Epithelial cell of esophagus (primary cell): ENCODE data around the gene PCDHA8.
"Not testable (repeated sequence)": the region's sequence is repeated elsewhere in the genome, so short reads cannot be mapped to it uniquely, and the experiment has no call there.

Source experiments
- DNase-seq: peaks from one replicate; pipeline ENCODE4 v3.0.0; 2010; ENCODE audit warnings: low read depth
- H3K4me3 ChIP-seq: 2 replicates; pipeline ENCODE4 v1.5.1; 2011; ENCODE audit warnings: mild to moderate bottlenecking, low read length, control low read depth
- TF ChIP-seq, protein P1 (sequence below): IDR thresholded peaks from 2 replicates; pipeline ENCODE4 v1.5.1; 2011; ENCODE audit warnings: low read depth, mild to moderate bottlenecking, low read length, control low read depth, inconsistent platforms; ENCODE audit not compliant: insufficient read depth; ENCODE audit errors: missing control alignments

PCDHA8 gene, protein sequence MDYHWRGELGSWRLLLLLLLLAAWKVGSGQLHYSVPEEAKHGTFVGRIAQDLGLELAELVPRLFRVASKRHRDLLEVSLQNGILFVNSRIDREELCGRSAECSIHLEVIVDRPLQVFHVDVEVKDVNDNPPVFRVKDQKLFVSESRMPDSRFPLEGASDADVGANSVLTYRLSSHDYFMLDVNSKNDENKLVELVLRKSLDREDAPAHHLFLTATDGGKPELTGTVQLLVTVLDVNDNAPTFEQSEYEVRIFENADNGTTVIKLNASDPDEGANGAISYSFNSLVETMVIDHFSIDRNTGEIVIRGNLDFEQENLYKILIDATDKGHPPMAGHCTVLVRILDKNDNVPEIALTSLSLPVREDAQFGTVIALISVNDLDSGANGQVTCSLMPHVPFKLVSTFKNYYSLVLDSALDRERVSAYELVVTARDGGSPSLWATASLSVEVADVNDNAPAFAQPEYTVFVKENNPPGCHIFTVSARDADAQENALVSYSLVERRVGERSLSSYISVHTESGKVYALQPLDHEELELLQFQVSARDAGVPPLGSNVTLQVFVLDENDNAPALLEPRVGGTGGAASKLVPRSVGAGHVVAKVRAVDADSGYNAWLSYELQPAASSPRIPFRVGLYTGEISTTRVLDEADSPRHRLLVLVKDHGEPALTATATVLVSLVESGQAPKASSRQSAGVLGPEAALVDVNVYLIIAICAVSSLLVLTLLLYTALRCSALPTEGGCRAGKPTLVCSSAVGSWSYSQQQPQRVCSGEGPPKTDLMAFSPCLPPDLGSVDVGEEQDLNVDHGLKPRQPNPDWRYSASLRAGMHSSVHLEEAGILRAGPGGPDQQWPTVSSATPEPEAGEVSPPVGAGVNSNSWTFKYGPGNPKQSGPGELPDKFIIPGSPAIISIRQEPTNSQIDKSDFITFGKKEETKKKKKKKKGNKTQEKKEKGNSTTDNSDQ

DNA sequence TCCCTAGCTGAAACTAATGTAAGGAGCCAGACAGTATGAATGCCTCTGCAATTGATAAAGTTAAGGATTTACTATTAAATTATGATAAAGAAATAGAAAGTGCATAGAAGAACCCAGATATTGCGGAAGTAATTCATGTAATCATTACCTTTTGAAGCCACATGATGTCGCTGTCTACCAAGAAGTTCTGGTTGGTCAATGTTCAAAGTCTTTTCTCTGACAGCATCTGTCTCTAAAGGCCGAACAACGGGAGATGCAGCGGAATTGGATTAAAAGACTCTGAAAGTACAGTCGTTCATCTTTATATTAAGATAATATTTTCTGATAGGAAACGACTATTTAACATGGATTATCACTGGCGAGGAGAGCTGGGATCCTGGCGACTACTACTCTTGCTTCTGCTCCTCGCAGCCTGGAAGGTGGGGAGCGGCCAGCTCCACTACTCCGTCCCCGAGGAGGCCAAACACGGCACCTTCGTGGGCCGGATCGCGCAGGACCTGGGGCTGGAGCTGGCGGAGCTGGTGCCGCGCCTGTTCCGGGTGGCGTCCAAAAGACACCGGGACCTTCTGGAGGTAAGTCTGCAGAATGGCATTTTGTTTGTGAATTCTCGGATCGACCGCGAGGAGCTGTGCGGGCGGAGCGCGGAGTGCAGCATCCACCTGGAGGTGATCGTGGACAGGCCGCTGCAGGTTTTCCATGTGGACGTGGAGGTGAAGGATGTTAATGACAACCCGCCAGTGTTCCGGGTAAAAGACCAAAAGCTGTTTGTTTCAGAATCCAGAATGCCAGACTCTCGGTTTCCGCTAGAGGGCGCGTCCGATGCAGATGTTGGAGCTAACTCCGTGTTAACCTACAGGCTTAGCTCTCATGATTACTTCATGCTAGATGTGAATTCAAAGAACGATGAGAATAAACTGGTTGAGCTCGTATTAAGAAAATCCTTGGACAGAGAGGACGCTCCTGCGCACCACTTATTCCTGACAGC, at the start of gene PCDHA8:
TSS of gene PCDHA8 (plus strand) at position 210 of the 985 bp plus-strand sequence. CDS start at position 345, 135 bp downstream.
- no peak within 1 kb of the TSS for H3K4me3 ChIP-seq
- TF ChIP-seq, protein P1, sequence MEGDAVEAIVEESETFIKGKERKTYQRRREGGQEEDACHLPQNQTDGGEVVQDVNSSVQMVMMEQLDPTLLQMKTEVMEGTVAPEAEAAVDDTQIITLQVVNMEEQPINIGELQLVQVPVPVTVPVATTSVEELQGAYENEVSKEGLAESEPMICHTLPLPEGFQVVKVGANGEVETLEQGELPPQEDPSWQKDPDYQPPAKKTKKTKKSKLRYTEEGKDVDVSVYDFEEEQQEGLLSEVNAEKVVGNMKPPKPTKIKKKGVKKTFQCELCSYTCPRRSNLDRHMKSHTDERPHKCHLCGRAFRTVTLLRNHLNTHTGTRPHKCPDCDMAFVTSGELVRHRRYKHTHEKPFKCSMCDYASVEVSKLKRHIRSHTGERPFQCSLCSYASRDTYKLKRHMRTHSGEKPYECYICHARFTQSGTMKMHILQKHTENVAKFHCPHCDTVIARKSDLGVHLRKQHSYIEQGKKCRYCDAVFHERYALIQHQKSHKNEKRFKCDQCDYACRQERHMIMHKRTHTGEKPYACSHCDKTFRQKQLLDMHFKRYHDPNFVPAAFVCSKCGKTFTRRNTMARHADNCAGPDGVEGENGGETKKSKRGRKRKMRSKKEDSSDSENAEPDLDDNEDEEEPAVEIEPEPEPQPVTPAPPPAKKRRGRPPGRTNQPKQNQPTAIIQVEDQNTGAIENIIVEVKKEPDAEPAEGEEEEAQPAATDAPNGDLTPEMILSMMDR, result no peak
- no peak for DNase-seq

DNA sequence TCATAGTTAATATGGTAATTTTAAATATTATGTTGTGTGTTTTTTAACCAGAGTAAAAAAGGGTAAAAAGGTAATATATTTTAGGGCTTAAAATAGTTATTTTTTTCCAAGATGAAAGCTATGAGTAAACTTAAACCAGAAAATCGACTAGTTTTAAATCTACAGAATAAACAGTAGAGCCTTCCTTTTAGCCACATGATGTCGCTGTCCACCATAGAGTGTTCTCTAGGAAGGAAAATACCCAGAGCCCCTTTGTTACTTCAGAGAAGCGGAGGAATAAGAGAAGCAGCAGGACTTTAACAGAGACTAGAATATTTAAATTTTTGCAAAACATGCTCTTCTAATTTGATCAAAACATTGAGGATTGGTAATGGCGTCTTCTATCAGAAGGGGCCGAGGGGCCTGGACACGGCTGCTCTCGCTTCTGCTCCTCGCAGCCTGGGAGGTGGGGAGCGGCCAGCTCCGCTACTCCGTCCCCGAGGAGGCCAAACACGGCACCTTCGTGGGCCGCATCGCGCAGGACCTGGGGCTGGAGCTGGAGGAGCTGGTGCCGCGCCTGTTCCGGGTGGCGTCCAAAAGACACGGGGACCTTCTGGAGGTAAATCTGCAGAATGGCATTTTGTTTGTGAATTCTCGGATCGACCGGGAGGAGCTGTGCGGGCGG, 46.3 kb upstream of the PCDHA8 start, which contains the start of gene PCDHA2:
TSS of gene PCDHA2 (plus strand) at position 258 of the 664 bp plus-strand sequence.
- DNase-seq, result no peak
- TF ChIP-seq, protein P1, result no peak
- H3K4me3 ChIP-seq, result no peak within 1 kb of the TSS

DNA sequence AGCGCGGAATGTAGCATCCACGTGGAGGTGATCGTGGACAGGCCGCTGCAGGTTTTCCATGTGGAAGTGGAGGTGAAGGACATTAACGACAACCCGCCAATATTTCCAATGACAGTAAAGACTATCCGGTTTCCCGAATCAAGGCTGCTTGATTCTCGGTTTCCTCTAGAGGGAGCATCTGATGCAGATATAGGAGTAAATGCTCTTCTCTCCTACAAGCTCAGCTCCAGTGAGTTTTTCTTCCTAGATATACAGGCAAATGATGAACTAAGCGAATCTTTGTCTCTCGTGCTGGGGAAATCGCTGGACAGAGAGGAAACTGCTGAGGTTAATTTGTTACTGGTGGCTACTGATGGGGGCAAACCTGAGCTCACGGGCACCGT, 45.7 kb upstream of the PCDHA8 start:
- TF ChIP-seq, protein P1, result peak; percentile 20
- H3K4me3 ChIP-seq, result no peak overlapping the region

DNA sequence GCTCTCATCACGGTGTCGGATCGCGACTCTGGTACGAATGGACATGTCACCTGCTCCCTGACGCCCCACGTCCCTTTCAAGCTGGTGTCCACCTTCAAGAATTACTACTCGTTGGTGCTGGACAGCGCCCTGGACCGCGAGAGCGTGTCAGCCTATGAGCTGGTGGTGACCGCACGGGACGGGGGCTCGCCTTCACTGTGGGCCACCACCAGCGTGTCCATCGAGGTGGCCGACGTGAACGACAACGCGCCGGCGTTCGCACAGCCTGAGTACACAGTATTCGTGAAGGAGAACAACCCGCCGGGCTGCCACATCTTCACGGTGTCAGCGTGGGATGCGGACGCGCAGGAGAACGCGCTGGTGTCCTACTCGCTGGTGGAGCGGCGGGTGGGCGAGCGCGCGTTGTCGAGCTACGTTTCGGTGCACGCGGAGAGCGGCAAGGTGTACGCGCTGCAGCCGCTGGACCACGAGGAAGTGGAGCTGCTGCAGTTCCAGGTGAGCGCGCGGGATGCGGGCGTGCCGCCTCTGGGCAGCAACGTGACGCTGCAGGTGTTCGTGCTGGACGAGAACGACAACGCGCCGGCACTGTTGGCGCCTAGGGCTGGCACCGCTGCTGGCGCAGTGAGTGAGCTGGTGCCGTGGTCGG, 44.8 kb upstream of the PCDHA8 start:
- not testable (repeated sequence) for H3K4me3 ChIP-seq, DNase-seq

More for the DNA sequence above, 45.7 kb upstream of the PCDHA8 start:
- no peak for DNase-seq

DNA sequence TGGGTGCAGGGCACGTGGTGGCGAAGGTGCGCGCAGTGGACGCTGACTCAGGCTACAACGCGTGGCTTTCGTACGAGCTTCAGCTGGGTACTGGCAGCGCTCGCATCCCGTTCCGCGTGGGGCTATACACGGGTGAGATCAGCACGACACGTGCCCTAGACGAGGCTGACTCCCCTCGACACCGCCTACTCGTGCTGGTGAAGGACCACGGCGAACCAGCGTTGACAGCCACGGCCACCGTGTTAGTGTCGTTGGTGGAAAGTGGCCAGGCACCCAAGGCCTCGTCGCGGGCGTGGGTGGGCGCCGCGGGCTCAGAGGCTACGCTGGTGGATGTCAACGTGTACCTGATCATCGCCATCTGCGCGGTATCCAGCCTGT, 44.3 kb upstream of the PCDHA8 start:
- TF ChIP-seq, protein P1, result no peak
- DNase-seq, result no peak
- H3K4me3 ChIP-seq, result no peak overlapping the region

DNA sequence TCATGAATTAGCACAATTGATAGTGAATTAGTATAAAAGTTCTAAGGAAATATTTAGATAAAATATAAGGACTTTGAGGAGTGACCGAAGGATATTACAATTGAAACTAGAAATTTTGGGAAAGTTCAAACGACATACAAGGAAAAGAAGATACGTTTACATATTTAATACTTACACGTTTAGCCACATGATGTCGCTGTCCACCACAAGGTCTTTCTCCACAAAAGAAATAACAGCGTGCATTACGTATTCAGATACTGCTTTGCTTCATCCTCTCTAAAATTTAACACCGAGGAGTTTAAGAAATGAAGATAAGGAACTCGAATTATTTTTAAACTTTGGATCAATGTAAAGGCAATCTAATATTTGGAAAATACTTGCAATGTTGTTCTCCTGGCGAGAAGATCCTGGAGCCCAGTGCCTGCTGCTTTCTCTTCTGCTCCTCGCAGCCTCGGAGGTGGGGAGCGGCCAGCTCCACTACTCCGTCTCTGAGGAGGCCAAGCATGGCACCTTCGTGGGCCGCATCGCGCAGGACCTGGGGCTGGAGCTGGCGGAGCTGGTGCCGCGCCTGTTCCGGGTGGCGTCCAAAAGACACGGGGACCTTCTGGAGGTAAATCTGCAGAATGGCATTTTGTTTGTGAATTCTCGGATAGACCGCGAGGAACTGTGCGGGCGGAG, 40.0 kb upstream of the PCDHA8 start, which contains the start of gene PCDHA3:
TSS of gene PCDHA3 (plus strand) at position 242 of the 678 bp plus-strand sequence.
- DNase-seq, result peak; percentile 10
- TF ChIP-seq, protein P1, result no peak

More for the DNA sequence above, 40.0 kb upstream of the PCDHA8 start, which contains the start of gene PCDHA3:
- no peak within 1 kb of the TSS for H3K4me3 ChIP-seq
